Endothelial cell (in vitro differentiated cells): ENCODE measurements around the gene FUT7. TPM values are rescaled to one million over a fixed set of nuclear protein-coding genes. Genes with fewer than 3 reads are reported as not detected.

Source experiments
- DNase-seq: peaks from one replicate; pipeline ENCODE4 v3.0.0; 2021; ENCODE audit warnings: low spot score
- H3K27ac Mint-ChIP-seq: one replicate; pipeline ENCODE4 v1.8.0; 2021; ENCODE audit warnings: mixed read lengths, inconsistent platforms; ENCODE audit not compliant: unreplicated experiment
- H3K27me3 Mint-ChIP-seq: one replicate; pipeline ENCODE4 v1.8.0; 2021; ENCODE audit warnings: mild to moderate bottlenecking, moderate library complexity, mixed read lengths, inconsistent platforms; ENCODE audit not compliant: unreplicated experiment
- H3K36me3 Mint-ChIP-seq: one replicate; pipeline ENCODE4 v1.8.0; 2021; ENCODE audit warnings: mild to moderate bottlenecking, low read depth, mixed read lengths, inconsistent platforms; ENCODE audit not compliant: unreplicated experiment
- H3K4me1 Mint-ChIP-seq: one replicate; pipeline ENCODE4 v1.8.0; 2021; ENCODE audit warnings: mild to moderate bottlenecking, mixed read lengths, inconsistent platforms; ENCODE audit not compliant: unreplicated experiment
- H3K4me3 Mint-ChIP-seq: one replicate; pipeline ENCODE4 v1.8.0; 2021; ENCODE audit warnings: mild to moderate bottlenecking, mixed read lengths, inconsistent platforms; ENCODE audit not compliant: unreplicated experiment
- H3K9me3 Mint-ChIP-seq: one replicate; pipeline ENCODE4 v1.8.0; 2021; ENCODE audit warnings: mixed read lengths, inconsistent platforms; ENCODE audit not compliant: unreplicated experiment
- total RNA-seq: library from RNA; stranded (reverse); fragmentation: NEBNext Ultra II Directional; extraction: Animal tissue kit (Norgen Biotek cat#: 25700); gene quantifications from one replicate; pipeline ENCODE4 v1.2.1, GENCODE V29; 2021; ENCODE audit not compliant: unreplicated experiment
- TF ChIP-seq, protein P1 (sequence below): fragments of 200-600 bp; sonication (generic); IDR thresholded peaks from one replicate; pipeline ENCODE4 v1.5.0; 2021; ENCODE audit warnings: antibody characterized with exemption; ENCODE audit not compliant: unreplicated experiment

Gene FUT7
- total RNA-seq, 1 donor from 2014 or later: not detected

DNA sequence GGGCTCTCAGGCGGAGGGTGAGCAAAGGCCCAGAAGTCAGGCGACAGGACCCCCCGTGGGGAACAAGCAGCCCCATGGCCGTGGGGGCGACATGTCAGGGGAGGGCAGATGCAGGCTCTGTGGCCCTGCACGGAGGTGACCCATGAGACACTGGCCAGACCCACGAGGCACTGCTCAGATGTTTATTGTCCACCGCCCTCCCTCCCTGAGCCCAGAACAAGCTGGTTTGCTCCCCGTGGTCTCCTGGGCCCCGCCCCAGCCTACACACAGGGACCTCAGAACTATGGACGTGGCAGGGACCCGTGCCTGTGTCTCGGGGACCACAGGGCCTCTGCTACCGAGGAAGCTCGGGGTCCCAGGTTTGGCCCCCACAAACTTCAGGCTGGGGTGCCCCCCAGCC lies 1.9 kb downstream of the FUT7 start:
- no peaks in the 10 kb centered on the region for H3K4me1 Mint-ChIP-seq
- TF ChIP-seq, protein P1, sequence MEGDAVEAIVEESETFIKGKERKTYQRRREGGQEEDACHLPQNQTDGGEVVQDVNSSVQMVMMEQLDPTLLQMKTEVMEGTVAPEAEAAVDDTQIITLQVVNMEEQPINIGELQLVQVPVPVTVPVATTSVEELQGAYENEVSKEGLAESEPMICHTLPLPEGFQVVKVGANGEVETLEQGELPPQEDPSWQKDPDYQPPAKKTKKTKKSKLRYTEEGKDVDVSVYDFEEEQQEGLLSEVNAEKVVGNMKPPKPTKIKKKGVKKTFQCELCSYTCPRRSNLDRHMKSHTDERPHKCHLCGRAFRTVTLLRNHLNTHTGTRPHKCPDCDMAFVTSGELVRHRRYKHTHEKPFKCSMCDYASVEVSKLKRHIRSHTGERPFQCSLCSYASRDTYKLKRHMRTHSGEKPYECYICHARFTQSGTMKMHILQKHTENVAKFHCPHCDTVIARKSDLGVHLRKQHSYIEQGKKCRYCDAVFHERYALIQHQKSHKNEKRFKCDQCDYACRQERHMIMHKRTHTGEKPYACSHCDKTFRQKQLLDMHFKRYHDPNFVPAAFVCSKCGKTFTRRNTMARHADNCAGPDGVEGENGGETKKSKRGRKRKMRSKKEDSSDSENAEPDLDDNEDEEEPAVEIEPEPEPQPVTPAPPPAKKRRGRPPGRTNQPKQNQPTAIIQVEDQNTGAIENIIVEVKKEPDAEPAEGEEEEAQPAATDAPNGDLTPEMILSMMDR: no peak
- peaks cover 12% of the 10 kb centered on the region for H3K27me3 Mint-ChIP-seq
- H3K27ac Mint-ChIP-seq: no peak overlapping the region
- H3K4me3 Mint-ChIP-seq: no peak overlapping the region
- no peaks in the 10 kb centered on the region for H3K9me3 Mint-ChIP-seq
- no peaks in the 10 kb centered on the region for H3K36me3 Mint-ChIP-seq
- DNase-seq: no peak

DNA sequence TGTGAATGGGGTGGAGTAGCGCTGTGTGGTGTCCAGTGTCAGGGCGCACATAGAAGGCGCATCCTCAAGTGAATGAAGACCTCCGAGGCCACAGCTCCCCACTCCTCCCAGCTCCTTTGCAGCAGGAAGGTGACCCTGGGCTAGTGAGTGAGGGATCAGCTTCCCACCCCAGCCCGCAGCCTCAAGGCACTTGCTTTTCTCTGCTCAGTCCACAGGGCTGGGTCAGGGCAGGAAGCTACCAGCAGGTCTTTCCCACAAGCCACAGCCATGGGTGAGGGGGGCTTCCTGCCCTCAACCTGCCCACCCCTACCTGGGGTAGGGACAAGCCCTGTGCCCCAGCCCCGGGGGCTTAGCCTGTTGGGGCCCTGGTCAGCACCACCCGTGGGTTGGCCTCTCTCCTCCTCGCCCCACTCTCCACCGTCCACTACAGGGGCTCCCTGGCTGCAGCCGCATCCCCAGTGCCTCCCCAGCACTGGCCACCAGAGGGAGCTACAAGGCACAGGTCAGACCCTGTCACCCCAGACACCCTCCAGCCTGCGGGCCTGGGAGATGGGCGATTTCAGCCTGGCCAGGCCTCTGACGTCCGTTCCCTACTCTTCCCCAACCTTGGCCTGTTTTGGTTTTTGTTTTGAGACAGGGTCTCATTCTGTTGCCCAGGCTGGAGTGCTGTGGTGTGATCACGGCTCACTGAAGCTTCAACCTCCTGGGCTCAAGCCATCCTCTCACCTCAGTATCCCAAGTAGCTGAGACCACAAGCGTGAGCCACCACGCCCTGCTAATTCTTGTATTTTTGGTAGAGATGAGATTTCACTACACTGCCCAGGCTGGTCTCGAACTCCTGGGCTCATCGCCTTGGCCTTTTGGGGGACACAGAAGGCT lies 2.6 kb downstream of the FUT7 start:
- peak; percentile 88 for DNase-seq

DNA sequence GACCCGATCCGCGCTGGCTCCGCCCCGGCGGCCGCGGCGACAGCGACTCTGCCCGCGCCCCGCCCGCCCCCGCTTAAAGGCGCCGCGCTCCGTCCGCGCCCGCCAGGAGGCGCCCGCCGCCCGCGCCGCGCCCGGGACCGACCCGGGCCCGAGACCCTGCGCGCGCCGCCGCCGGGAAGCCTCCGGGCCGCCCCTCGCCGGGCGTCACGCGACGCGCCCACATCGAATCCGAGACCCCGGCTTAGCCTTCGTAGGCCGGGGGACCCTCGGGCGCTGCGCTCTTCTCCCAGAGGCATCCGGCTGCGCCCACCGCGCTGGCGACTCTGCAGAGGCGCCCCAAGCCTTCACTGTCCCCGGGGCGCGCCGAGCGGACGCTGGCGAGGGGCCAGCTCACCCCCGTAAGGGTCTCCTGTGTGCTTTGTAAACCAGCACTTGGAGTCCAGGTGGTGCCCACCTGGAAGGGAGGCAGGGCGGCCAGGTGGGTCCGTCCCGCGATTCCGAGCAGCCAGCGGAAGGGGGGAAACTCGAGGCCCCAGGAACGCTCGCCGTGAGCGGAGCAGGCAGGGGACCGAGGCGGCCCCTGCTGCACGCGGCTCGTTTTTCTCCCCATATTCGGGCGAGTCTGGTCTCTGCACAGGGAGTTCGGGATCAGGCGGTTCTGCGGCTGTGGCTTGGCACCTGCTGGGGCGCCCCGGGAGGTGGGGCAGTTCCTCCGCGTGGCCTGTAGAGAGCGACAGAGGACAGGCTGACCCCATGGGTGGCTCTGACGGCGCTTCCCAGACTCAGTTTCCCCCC lies 3.4 kb downstream of the FUT7 start:
- no peaks in the 10 kb centered on the region for H3K36me3 Mint-ChIP-seq
- no peaks in the 10 kb centered on the region for H3K9me3 Mint-ChIP-seq
- H3K27me3 Mint-ChIP-seq: peaks cover 12% of the 10 kb centered on the region
- no peak overlapping the region for H3K27ac Mint-ChIP-seq
- TF ChIP-seq, protein P1: no peak
- peak; percentile 65 for DNase-seq
- no peaks in the 10 kb centered on the region for H3K4me1 Mint-ChIP-seq
- no peak overlapping the region for H3K4me3 Mint-ChIP-seq

More for the DNA sequence above, 2.6 kb downstream of the FUT7 start:
- TF ChIP-seq, protein P1: peak; percentile 66
- no peak overlapping the region for H3K27ac Mint-ChIP-seq
- no peaks in the 10 kb centered on the region for H3K9me3 Mint-ChIP-seq
- H3K27me3 Mint-ChIP-seq: peaks cover 12% of the 10 kb centered on the region
- no peak overlapping the region for H3K4me3 Mint-ChIP-seq
- no peaks in the 10 kb centered on the region for H3K4me1 Mint-ChIP-seq
- H3K36me3 Mint-ChIP-seq: no peaks in the 10 kb centered on the region

DNA sequence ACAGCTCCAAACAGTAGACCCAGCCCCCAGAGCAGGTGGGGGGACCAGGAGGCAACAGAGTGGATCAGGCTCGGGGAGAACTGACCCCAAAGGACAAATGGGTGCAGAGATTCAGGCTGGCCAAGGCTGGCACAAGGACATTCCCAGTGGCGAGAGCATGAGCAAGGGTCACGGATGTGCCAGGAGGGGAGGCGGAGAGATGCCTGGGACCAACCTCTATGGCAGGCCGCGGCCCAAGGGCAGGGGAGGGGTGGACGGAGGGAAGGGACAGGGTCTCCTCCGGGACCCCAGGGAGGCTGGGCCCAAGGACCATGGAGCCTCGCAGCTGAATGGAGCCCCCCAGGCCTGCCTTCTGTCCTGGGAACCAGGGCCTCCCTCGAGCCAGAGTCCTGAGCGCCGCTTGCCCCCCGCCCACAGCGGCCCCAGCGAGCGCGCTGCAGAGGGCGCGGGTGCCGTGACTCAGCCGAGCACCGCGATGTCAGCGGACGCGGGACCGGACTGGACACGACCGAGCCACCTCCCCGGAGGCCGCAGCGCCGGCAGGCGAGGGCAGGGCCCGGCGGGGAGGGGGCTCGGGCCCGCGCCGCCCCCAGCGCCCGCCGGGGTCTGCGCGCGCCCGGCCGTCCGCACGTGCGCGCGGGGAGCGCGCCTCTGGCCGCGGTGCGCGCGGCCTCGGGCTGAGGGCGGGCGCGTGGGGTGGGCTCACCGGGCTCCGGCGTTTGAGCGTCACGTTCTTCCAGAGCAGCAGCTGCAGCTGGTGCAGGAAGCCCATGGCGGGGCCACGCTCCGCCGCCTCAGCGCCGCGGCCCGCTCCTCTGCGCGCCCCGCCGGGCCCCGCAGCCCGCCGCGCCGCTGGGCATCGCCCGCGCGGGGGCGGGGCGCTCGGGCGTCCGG lies 4.3 kb downstream of the FUT7 start, which contains the start of gene ABCA2:
TSS of gene ABCA2 (minus strand) at position 869 of the 894 bp plus-strand sequence. CDS start at position 772, 97 bp downstream.
- TF ChIP-seq, protein P1: no peak
- Mint-ChIP-seq H3K4me1 (no peaks in the 10 kb centered on the region), H3K4me3 (peak within 1 kb of the TSS; percentile 78), H3K27me3 (peaks cover 14% of the 10 kb centered on the region), H3K36me3 (no peaks in the 10 kb centered on the region), H3K27ac (no peak within 1 kb of the TSS), H3K9me3 (no peaks in the 10 kb centered on the region)
- no peak for DNase-seq
